ENCODE data around the gene DGKQ. TPM values are rescaled to one million over a fixed set of nuclear protein-coding genes. Genes with fewer than 3 reads are reported as not detected.

The DGKQ gene
- polyA plus RNA-seq, 2 of the 4 experiments (the other 2 are of a cell fraction): 2.7 to 7.8 TPM

DNA sequence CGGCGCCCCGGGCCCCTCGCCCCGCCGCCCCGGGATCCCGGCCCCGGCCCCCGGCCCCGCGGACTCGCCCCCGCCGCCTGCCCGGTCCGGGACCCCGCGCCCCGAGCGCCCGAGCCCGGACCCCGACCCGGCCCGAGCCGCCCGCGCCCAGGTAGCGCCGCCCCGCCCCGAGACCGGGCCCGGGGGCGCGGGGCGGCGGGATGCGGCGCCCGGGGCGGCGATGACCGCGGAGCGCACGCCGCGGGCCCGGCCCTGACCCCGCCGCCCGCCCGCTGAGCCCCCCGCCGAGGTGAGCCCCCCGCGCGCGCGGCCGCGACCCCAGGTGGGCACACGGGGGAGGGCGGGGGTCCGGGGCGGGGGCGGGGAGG lies 38.3 kb upstream of the DGKQ start:
- FAIRE-seq: no peak
- WGBS (ENCODE audit: missing lambda C conversion rate): no CpG with 5 or more reads among the region's 69 CpGs

DNA sequence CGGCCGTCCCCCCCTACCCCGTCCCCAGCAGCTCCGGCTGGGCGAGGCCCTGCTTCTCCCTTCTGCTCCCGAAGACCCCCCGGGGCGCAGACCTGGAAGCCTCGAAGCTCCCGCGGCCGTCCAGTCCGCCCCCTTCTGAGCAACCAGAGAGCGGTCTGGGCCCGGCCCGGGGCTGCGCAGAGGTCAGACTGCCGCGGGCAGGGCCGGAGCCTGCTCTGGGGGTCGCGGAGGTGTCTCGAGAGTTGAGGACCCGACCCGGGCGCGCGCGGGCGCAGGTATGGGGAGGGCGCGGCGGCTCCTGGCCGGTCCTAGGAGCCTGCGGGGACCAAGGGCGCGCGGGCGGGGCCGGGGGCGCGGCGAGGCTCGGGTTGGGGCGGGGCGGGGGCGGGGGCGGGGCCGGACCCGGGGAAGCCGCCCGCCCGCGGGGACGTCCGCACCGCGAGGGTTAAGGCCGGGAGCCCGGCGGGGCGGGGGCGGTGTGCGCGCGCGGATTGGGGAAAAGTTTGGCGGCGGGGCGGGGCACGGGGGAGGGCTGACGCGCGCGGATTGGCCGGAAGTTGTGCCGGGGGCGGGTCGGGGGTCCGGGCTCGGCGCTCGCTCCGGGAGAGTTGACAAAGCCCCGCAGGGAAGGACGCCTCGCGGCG lies 37.8 kb upstream of the DGKQ start, which contains the start of gene FGFRL1:
Gene FGFRL1, plus strand, starts transcription at position 605 of the 644 bp plus-strand sequence. CDS start 860 bp downstream, outside the sequence.
- peak; percentile 69 to 85 for DNase-seq (ENCODE audit: low read depth in 1 of 2, low spot score in 1 of 2)
- peak; percentile 48 to 67 for ATAC-seq
- Histone ChIP-seq H3K27ac (peak within 1 kb of the TSS; percentile 70 to 94), H3K9me3 (no peaks in the 10 kb centered on the region), H3K4me2 (peak within 1 kb of the TSS; percentile 95), H3K4me3 (peak within 1 kb of the TSS; percentile 73), H3K4me1 (peaks cover 9% of the 10 kb centered on the region)
- WGBS (ENCODE audit: missing lambda C conversion rate): no CpG with 5 or more reads among the region's 89 CpGs
- ChIA-PET POLR2A (no interaction called here), CTCF (interaction anchor here (1.2 kb wide), 2 partner anchors 62 to 345 kb away, joined by 3 read pairs; no protein-coding TSS in a partner anchor)
- no peak for FAIRE-seq
- TF ChIP-seq ESRRA (IDR thresholded peaks at IDR 0.05; ENCODE audit: borderline replicate concordance, low read length) (no peak), TP53 (CRISPR knock-in tag; IDR thresholded peaks at IDR 0.05) (no peak), CEBPB (IDR thresholded peaks at IDR 0.05) (no peak), NPAS2 (CRISPR knock-in tag; IDR thresholded peaks at IDR 0.05; ENCODE audit: borderline replicate concordance) (no peak), KDM1A (IDR thresholded peaks at IDR 0.05; ENCODE audit: low read depth) (no peak), FOXS1 (CRISPR knock-in tag; IDR thresholded peaks at IDR 0.05) (no peak), HOXB5 (CRISPR knock-in tag; IDR thresholded peaks at IDR 0.05) (no peak), RFX5 (IDR thresholded peaks at IDR 0.05) (no peak), EP300 (IDR thresholded peaks at IDR 0.05) (no peak), RAD21 (conservative IDR thresholded peaks at IDR 0.05 in 1 of 2, IDR thresholded peaks at IDR 0.05 in 1 of 2) (no peak), KDM5A (IDR thresholded peaks at IDR 0.05) (no peak), FOSB (CRISPR knock-in tag; IDR thresholded peaks at IDR 0.05) (no peak), EHF (CRISPR knock-in tag; IDR thresholded peaks at IDR 0.05) (no peak), TFCP2L1 (CRISPR knock-in tag; IDR thresholded peaks at IDR 0.05) (no peak)
- TF ChIP-seq, protein P1, sequence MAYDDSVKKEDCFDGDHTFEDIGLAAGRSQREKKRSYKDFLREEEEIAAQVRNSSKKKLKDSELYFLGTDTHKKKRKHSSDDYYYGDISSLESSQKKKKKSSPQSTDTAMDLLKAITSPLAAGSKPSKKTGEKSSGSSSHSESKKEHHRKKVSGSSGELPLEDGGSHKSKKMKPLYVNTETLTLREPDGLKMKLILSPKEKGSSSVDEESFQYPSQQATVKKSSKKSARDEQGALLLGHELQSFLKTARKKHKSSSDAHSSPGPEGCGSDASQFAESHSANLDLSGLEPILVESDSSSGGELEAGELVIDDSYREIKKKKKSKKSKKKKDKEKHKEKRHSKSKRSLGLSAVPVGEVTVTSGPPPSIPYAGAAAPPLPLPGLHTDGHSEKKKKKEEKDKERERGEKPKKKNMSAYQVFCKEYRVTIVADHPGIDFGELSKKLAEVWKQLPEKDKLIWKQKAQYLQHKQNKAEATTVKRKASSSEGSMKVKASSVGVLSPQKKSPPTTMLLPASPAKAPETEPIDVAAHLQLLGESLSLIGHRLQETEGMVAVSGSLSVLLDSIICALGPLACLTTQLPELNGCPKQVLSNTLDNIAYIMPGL (CRISPR knock-in tag; IDR thresholded peaks at IDR 0.05; ENCODE audit: borderline replicate concordance): no peak
- TF ChIP-seq, protein P2, sequence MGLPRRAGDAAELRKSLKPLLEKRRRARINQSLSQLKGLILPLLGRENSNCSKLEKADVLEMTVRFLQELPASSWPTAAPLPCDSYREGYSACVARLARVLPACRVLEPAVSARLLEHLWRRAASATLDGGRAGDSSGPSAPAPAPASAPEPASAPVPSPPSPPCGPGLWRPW (IDR thresholded peaks at IDR 0.05): no peak

More for the DNA sequence above, 38.3 kb upstream of the DGKQ start:
- Histone ChIP-seq H3K4me3 (peak overlapping the region; percentile 73), H3K4me1 (peaks cover 9% of the 10 kb centered on the region), H3K9me3 (no peaks in the 10 kb centered on the region), H3K4me2 (peak overlapping the region; percentile 95), H3K27ac (peak overlapping the region; percentile 70 to 94)
- ChIA-PET CTCF (no interaction called here), POLR2A (no interaction called here)
- ATAC-seq (no peak), DNase-seq (ENCODE audit: low read depth in 1 of 2, low spot score in 1 of 2) (no peak)
- TF ChIP-seq HOXB5 (CRISPR knock-in tag; IDR thresholded peaks at IDR 0.05): no peak
- TF ChIP-seq NFE2L2 (conservative IDR thresholded peaks at IDR 0.05; ENCODE audit: low read length): no peak
- TF ChIP-seq, protein P1 (CRISPR knock-in tag; IDR thresholded peaks at IDR 0.05; ENCODE audit: borderline replicate concordance): no peak
- TF ChIP-seq, protein P3, sequence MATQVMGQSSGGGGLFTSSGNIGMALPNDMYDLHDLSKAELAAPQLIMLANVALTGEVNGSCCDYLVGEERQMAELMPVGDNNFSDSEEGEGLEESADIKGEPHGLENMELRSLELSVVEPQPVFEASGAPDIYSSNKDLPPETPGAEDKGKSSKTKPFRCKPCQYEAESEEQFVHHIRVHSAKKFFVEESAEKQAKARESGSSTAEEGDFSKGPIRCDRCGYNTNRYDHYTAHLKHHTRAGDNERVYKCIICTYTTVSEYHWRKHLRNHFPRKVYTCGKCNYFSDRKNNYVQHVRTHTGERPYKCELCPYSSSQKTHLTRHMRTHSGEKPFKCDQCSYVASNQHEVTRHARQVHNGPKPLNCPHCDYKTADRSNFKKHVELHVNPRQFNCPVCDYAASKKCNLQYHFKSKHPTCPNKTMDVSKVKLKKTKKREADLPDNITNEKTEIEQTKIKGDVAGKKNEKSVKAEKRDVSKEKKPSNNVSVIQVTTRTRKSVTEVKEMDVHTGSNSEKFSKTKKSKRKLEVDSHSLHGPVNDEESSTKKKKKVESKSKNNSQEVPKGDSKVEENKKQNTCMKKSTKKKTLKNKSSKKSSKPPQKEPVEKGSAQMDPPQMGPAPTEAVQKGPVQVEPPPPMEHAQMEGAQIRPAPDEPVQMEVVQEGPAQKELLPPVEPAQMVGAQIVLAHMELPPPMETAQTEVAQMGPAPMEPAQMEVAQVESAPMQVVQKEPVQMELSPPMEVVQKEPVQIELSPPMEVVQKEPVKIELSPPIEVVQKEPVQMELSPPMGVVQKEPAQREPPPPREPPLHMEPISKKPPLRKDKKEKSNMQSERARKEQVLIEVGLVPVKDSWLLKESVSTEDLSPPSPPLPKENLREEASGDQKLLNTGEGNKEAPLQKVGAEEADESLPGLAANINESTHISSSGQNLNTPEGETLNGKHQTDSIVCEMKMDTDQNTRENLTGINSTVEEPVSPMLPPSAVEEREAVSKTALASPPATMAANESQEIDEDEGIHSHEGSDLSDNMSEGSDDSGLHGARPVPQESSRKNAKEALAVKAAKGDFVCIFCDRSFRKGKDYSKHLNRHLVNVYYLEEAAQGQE (IDR thresholded peaks at IDR 0.05): no peak
- no peak for TF ChIP-seq POLR2AphosphoS2 (conservative IDR thresholded peaks at IDR 0.05; ENCODE audit: low read length)
- TF ChIP-seq, protein P4, sequence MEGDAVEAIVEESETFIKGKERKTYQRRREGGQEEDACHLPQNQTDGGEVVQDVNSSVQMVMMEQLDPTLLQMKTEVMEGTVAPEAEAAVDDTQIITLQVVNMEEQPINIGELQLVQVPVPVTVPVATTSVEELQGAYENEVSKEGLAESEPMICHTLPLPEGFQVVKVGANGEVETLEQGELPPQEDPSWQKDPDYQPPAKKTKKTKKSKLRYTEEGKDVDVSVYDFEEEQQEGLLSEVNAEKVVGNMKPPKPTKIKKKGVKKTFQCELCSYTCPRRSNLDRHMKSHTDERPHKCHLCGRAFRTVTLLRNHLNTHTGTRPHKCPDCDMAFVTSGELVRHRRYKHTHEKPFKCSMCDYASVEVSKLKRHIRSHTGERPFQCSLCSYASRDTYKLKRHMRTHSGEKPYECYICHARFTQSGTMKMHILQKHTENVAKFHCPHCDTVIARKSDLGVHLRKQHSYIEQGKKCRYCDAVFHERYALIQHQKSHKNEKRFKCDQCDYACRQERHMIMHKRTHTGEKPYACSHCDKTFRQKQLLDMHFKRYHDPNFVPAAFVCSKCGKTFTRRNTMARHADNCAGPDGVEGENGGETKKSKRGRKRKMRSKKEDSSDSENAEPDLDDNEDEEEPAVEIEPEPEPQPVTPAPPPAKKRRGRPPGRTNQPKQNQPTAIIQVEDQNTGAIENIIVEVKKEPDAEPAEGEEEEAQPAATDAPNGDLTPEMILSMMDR (IDR thresholded peaks at IDR 0.05): no peak
- no peak for TF ChIP-seq CBX2 (IDR thresholded peaks at IDR 0.05; ENCODE audit: borderline replicate concordance, low read depth)
- TF ChIP-seq, protein P5, sequence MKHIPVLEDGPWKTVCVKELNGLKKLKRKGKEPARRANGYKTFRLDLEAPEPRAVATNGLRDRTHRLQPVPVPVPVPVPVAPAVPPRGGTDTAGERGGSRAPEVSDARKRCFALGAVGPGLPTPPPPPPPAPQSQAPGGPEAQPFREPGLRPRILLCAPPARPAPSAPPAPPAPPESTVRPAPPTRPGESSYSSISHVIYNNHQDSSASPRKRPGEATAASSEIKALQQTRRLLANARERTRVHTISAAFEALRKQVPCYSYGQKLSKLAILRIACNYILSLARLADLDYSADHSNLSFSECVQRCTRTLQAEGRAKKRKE (CRISPR knock-in tag; IDR thresholded peaks at IDR 0.05; ENCODE audit: low read depth): no peak
- TF ChIP-seq CHD2 (IDR thresholded peaks at IDR 0.05; ENCODE audit: low read length, partially characterized antibody): no peak

Measured in A549 (cell line).